GM19023 (cell line): ENCODE data around the gene TRMT2A.

ENCODE experiments used
- ATAC-seq: cut with Tn5 transposase; IDR thresholded peaks from one replicate; pipeline ENCODE4 v1.9.1; 2021; ENCODE audit warnings: mild to moderate bottlenecking, moderate library complexity; ENCODE audit not compliant: unreplicated experiment

Gene TRMT2A

GRCh38 chr22:20149257-20150250 lies 32.5 kb upstream of the TRMT2A start:
- no peak for ATAC-seq

GRCh38 chr22:20148414-20148813 lies 31.4 kb upstream of the TRMT2A start:
- ATAC-seq = no peak

DNA sequence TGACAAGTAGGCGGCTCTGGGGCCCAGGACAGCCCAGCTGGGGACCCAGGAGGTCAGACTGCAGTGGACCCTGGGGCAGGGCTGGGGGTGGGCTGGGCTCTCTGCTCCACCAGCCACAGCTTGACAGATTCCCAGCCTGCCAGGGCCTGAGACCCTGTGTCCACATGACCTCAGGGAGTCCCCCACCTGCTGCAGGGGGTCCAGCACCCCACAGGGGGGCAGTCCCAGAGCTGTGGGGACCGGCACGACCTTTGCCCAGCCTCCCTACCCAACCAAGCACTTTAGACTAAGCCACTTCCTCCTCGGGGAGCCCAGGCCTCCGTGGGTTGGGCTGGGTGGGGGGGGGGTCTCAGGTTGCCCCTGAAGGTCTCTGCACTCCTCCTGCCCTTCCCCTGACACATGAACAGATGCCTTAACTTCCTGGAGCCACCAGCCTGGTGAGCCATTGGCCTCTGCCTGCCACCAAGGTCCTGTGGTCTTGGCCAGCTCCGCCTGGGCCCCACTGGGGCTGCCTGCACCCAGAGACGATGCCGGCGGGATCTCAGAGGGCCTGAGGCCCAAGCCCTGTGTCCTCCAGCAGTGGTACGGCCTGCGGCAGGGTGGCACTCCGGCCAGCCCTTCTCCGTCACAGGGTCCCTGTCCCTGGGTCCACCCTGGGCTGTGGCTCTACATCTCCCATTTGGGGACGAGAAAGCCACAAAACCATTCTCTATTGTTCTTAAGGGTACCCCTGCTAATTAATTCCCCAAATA lies 30.4 kb upstream of the TRMT2A start:
- ATAC-seq = no peak

DNA sequence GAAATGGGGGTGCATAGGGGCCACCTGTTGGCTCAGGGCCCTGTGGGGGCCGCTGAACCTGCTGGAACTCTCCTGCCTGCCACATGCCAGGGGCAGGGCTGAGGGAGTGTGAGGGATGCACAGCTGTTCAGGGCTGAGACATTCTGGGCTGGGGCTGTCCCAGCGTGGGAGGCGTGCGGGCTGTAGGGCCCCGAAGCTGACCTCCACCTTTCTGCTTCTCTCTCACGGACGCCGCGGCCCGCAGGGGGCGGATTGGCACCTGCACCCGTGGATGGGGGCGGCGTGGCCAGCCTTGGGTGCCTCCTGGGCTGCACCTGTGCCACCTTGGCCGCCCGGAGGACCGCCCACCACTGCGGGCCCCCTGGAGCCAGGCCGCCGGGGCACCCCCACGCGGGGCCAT lies 29.8 kb upstream of the TRMT2A start:
- ATAC-seq = peak; percentile 46

DNA sequence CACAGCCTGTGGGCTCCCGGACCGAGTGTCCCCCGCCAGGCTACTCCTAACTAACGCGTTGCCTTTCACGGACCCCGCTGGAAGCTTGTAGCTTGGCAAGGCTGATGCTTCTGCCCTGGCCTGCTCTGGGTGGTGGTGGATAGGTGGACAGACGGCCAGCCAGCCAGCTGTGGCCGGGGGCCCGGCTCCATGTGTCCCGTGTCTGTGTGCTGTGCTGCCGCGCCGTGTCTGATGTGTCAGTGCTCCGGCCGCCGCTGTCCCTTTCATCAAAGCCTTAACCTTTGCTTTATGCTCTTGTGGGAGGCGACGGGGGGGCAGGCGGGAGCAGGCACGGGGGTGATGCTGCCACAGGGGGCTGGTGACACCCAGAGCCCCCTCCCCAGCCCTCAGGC lies 28.8 kb upstream of the TRMT2A start:
- no peak for ATAC-seq

DNA sequence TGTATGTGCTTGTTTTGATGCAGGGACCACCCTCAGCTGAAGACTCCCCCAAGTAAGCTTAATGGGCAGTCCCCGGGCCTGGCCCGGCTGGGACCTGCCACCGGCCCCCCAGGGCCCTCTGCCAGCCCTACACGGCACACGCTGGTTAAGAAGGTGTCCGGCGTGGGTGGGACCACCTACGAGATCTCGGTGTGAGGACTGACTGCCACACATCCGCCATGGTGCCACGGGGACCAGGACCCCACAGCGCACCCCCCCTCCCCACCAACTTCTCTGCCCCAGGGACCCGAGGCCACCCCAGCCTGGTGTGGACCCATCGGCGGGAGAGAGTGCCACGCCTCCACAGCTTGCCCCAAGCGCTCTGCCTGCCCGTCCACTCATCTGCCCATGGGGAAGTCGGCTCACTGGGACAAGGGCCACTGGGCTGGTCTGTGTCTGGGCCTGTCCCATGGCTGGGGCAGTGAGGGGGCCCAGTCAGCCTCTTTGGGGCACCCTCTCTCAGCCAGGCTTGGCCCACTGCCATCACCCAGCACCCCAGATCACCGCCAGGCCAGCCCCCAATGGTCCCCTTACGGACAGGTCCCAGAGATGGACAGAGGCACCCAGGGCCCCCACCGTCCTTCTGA lies 28.3 kb upstream of the TRMT2A start:
- no peak for ATAC-seq

- no peak for ATAC-seq
These were observed 27.0 kb upstream of the TRMT2A start for GRCh38 chr22:20143883-20144665.

DNA sequence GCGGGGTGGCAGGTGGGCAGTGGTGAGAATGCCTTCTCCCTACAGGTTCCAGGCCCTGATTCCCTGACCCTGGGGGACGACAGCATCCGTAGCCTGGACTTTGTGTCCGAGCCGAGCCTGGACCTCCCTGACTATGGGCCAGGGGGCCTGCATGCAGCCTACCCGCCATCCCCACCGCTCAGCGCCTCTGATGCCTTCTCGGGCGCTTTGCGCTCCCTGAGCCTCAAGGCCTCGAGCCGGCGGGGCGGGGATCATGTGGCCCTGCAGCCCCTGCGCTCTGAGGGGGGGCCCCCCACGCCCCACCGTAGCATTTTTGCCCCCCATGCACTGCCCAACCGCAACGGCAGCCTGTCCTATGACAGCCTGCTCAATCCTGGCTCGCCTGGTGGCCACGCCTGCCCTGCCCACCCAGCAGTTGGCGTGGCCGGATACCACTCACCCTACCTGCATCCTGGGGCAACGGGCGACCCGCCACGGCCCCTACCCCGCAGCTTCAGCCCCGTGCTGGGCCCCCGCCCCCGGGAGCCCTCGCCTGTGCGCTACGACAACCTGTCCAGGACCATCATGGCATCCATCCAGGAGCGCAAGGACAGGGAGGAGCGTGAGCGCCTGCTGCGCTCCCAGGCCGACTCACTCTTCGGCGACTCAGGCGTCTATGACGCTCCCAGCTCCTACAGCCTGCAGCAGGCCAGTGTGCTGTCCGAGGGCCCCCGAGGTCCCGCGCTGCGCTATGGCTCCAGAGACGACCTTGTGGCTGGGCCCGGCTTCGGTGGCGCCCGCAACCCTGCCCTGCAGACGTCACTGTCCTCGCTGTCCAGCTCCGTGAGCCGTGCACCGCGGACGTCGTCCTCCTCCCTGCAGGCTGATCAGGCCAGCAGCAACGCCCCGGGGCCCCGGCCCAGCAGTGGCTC lies 25.9 kb upstream of the TRMT2A start:
- ATAC-seq = no peak

GRCh38 chr22:20141186-20142077 lies 24.4 kb upstream of the TRMT2A start:
- ATAC-seq = no peak

GRCh38 chr22:20140521-20140964 lies 23.5 kb upstream of the TRMT2A start:
- no peak for ATAC-seq

GRCh38 chr22:20140107-20140445 lies 23.1 kb upstream of the TRMT2A start:
- ATAC-seq = no peak

DNA sequence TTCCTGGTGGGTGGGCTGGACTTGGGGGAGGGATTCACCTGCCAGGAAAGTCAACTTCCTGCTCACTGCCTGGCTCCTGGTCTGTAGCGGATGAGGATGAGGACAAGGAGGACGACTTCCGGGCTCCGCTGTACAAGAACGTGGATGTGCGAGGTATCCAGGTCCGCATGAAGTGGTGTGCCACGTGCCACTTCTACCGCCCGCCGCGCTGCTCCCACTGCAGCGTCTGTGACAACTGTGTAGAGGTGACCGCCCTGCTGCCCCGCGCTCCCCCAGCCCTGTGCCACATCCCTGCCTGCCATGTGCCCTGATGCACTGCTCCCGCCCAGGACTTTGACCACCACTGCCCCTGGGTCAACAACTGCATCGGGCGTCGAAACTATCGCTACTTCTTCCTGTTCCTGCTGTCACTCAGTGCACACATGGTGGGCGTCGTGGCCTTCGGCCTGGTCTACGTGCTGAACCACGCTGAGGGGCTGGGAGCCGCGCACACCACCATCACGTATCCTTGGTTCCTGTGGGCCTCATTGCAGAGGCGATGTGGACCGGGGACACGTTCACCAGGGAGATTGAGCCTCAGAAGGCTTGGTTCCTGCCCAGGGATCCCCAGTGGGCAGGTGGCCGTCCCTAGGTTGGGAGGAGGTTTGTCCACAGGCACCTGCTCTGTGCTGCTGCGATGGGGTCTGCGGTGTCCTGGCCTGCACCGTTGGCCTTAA lies 22.5 kb upstream of the TRMT2A start:
- no peak for ATAC-seq

GRCh38 chr22:20138868-20139267 lies 21.8 kb upstream of the TRMT2A start:
- ATAC-seq = no peak

GRCh38 chr22:20138417-20138738 lies 21.4 kb upstream of the TRMT2A start:
- ATAC-seq = no peak

- no peak for ATAC-seq
These were observed 20.8 kb upstream of the TRMT2A start for GRCh38 chr22:20137671-20138416.

GRCh38 chr22:20137113-20137512 lies 20.1 kb upstream of the TRMT2A start:
- ATAC-seq = no peak

- no peak for ATAC-seq
These were observed 19.5 kb upstream of the TRMT2A start for GRCh38 chr22:20136603-20136873.
